ENCODE results near the gene SNTG2. TPM values are rescaled to one million over a fixed set of nuclear protein-coding genes. Genes with fewer than 3 reads are reported as not detected.

The SNTG2 gene
- total and polyA plus RNA-seq, 10 donors: 1.9 to 59.4 (median 18.3) TPM

GRCh38 chr2:979069-979928 is 28.6 kb downstream of the SNTG2 start:
- 56 to 68% (median 63%) methylated on average over 8 of the region's 8 CpGs for WGBS, 5 donors
- no peak for DNase-seq
- Histone ChIP-seq H3K4me1 (peaks cover 6 to 19% (median 9%) of the 10 kb centered on the region in 6 donors), H3K36me3 (no peaks in the 10 kb centered on the region), H3K27me3 (replicated peaks in 1 of 7) (peaks cover 0 to 10% (median 0%) of the 10 kb centered on the region in 7 donors), H3K4me3 (no peak overlapping the region), H3K27ac (no peak overlapping the region), H3K9me3 (no peaks in the 10 kb centered on the region)
- TF ChIP-seq POLR2AphosphoS5 (IDR thresholded peaks at IDR 0.05) (no peak), POLR2A (IDR thresholded peaks at IDR 0.05) (no peak), CTCF (IDR thresholded peaks at IDR 0.05 in 8 of 11, conservative IDR thresholded peaks at IDR 0.05 in 3 of 11) (no peak)
- intact Hi-C loops (cut with DNase I; ENCODE audit: low total_unique reads): no loop called here

GRCh38 chr2:980176-980575 is 29.5 kb downstream of the SNTG2 start:
- intact Hi-C loops (cut with DNase I; ENCODE audit: low total_unique reads): no loop called here
- Histone ChIP-seq H3K27me3 (replicated peaks in 1 of 7) (peaks cover 0 to 19% (median 0%) of the 10 kb centered on the region in 7 donors), H3K27ac (no peak overlapping the region), H3K4me3 (no peak overlapping the region), H3K9me3 (no peaks in the 10 kb centered on the region), H3K36me3 (no peaks in the 10 kb centered on the region), H3K4me1 (peaks cover 0 to 17% (median 1%) of the 10 kb centered on the region in 6 donors)
- 55 to 80% (median 68%) methylated on average over 4 of the region's 4 CpGs for WGBS, 5 donors
- no peak for DNase-seq
- TF ChIP-seq POLR2A (IDR thresholded peaks at IDR 0.05) (no peak), POLR2AphosphoS5 (IDR thresholded peaks at IDR 0.05) (no peak), CTCF (IDR thresholded peaks at IDR 0.05 in 8 of 11, conservative IDR thresholded peaks at IDR 0.05 in 3 of 11) (no peak)

- H3K9me3 ChIP-seq: no peaks in the 10 kb centered on the region
- H3K27me3 ChIP-seq (replicated peaks in 1 of 7): peaks cover 0 to 23% (median 0%) of the 10 kb centered on the region in 7 donors
- intact Hi-C loops (cut with DNase I; ENCODE audit: low total_unique reads): no loop called here
- TF ChIP-seq CTCF (IDR thresholded peaks at IDR 0.05 in 8 of 11, conservative IDR thresholded peaks at IDR 0.05 in 3 of 11) (no peak), POLR2A (IDR thresholded peaks at IDR 0.05) (no peak), POLR2AphosphoS5 (IDR thresholded peaks at IDR 0.05) (no peak)
- H3K27ac ChIP-seq: no peak overlapping the region
- no peak overlapping the region for H3K4me3 ChIP-seq
- peaks cover 0 to 11% (median 0%) of the 10 kb centered on the region in 6 donors for H3K4me1 ChIP-seq
- H3K36me3 ChIP-seq: no peaks in the 10 kb centered on the region
- DNase-seq: no peak
- WGBS, 5 donors: 60 to 92% (median 84%) methylated on average over 3 of the region's 3 CpGs
Observed at GRCh38 chr2:981258-981657, 30.6 kb downstream of the SNTG2 start.

GRCh38 chr2:981759-982158 is 31.1 kb downstream of the SNTG2 start:
- WGBS, 5 donors: 88 to 97% (median 91%) methylated on average over 4 of the region's 4 CpGs
- no peak overlapping the region for H3K27ac ChIP-seq
- no peaks in the 10 kb centered on the region for H3K36me3 ChIP-seq
- no peak overlapping the region for H3K4me3 ChIP-seq
- DNase-seq: no peak
- no peaks in the 10 kb centered on the region for H3K9me3 ChIP-seq
- peaks cover 0 to 9% (median 0%) of the 10 kb centered on the region in 6 donors for H3K4me1 ChIP-seq
- intact Hi-C loops (cut with DNase I; ENCODE audit: low total_unique reads): no loop called here
- peaks cover 0 to 23% (median 0%) of the 10 kb centered on the region in 7 donors for H3K27me3 ChIP-seq (replicated peaks in 1 of 7)
- TF ChIP-seq CTCF (IDR thresholded peaks at IDR 0.05 in 8 of 11, conservative IDR thresholded peaks at IDR 0.05 in 3 of 11) (no peak), POLR2AphosphoS5 (IDR thresholded peaks at IDR 0.05) (no peak), POLR2A (IDR thresholded peaks at IDR 0.05) (no peak)

Measured in spleen (tissue), 11 donors.